Testis (tissue), 2 donors: Measurements from ENCODE around the gene BMPR1B.

Experiments used
- CTCF ChIP-seq, 3 experiments: fragments of 450-650 bp in 2 of 3; fragments of 200-600 bp in 1 of 3; sonication (generic) in 1 of 3; IDR thresholded peaks; one replicate each; pipeline ENCODE4 v1.5.1; 2016 to 2019; ENCODE audit warnings: antibody characterized with exemption in 3 of 3, mild to moderate bottlenecking in 2 of 3, moderate library complexity in 1 of 3
- POLR2A ChIP-seq: fragments of 450-650 bp; IDR thresholded peaks from one replicate; pipeline ENCODE4 v1.6.1; 2017; ENCODE audit warnings: antibody characterized with exemption, mild to moderate bottlenecking, moderate library complexity

GRCh38 chr4:95158626-95159025 is 400.9 kb downstream of the BMPR1B start:
- TF ChIP-seq CTCF (IDR thresholded peaks at IDR 0.05) (no peak), POLR2A (no peak)
